NCI-H2196 (cell line): ENCODE measurements around the gene PVALB.

Experiments used
- DNase-seq: peaks from one replicate; lab custom pipeline; 2025; ENCODE audit not compliant: unreplicated experiment; lab: John Stamatoyannopoulos, UW

PVALB gene

GRCh38 chr22:36814801-36815200 is 2.0 kb downstream of the PVALB start:
- no peak for DNase-seq

GRCh38 chr22:36811094-36811800 is 5.6 kb downstream of the PVALB start:
- no peak for DNase-seq

- DNase-seq: no peak
These were observed 7.5 kb downstream of the PVALB start for GRCh38 chr22:36809351-36809750.

- DNase-seq: peak; percentile 48
These were observed 8.0 kb downstream of the PVALB start for GRCh38 chr22:36808721-36809344.

- no peak for DNase-seq
These were observed 9.2 kb downstream of the PVALB start for GRCh38 chr22:36807627-36808026.

GRCh38 chr22:36806835-36807234 is 10.0 kb downstream of the PVALB start:
- no peak for DNase-seq

GRCh38 chr22:36803358-36803757 is 13.5 kb downstream of the PVALB start:
- DNase-seq: no peak

GRCh38 chr22:36798674-36799066 is 18.2 kb downstream of the PVALB start:
- no peak for DNase-seq

- DNase-seq: no peak
These were observed 18.7 kb downstream of the PVALB start for GRCh38 chr22:36797911-36798673.

- DNase-seq: no peak
These were observed 19.5 kb downstream of the PVALB start for GRCh38 chr22:36797374-36797773.

GRCh38 chr22:36796552-36797175 is 20.2 kb downstream of the PVALB start:
- DNase-seq: no peak

- DNase-seq: no peak
These were observed 21.2 kb downstream of the PVALB start for GRCh38 chr22:36795633-36796032.

GRCh38 chr22:36790648-36791047 is 26.2 kb downstream of the PVALB start:
- DNase-seq: no peak

GRCh38 chr22:36787204-36787988 is 29.4 kb downstream of the PVALB start:
- DNase-seq: no peak

- DNase-seq: no peak
These were observed 33.1 kb downstream of the PVALB start for GRCh38 chr22:36783743-36784142.

- peak; percentile 71 for DNase-seq
These were observed 34.9 kb downstream of the PVALB start for GRCh38 chr22:36781656-36782627.

GRCh38 chr22:36778020-36778419 is 38.8 kb downstream of the PVALB start:
- no peak for DNase-seq

GRCh38 chr22:36776722-36777121 is 40.1 kb downstream of the PVALB start:
- DNase-seq: no peak

GRCh38 chr22:36775964-36776669 is 40.7 kb downstream of the PVALB start, which contains the start of gene IFT27:
IFT27 (minus strand) TSS chr22:36776119; CDS start chr22:36775707, 412 bp downstream.
- DNase-seq: peak; percentile 94
